IMR-90 (cell line): ENCODE results near the gene DCAF6.

ENCODE experiments used
- CTCF ChIP-seq: conservative IDR thresholded peaks from 2 replicates; pipeline ENCODE4 v1.5.1; 2012; ENCODE audit warnings: mild to moderate bottlenecking, low read depth, low read length, improper control_type of control experiment
- ELK1 ChIP-seq: fragments of 150-350 bp; IDR thresholded peaks from 2 replicates; pipeline ENCODE4 v1.6.1; 2016; ENCODE audit warnings: low read depth, mild to moderate bottlenecking, low read length, moderate library complexity, borderline replicate concordance

- TF ChIP-seq CTCF (no peak), ELK1 (no peak)
These were observed 153.0 kb downstream of the DCAF6 start for GRCh38 chr1:168089326-168089978.
